ENCODE measurements around the gene GRAMD4. TPM values are rescaled to one million over a fixed set of nuclear protein-coding genes. Genes with fewer than 3 reads are reported as not detected.
"Not testable (repeated sequence)": the region's sequence is repeated elsewhere in the genome, so short reads cannot be mapped to it uniquely, and the experiment has no call there.

Gene GRAMD4
- total RNA-seq, 1 donor from 2014 or later: 36.8 TPM

GRCh38 chr22:46638601-46639431 is 18.6 kb downstream of the GRAMD4 start:
- DNase-seq (ENCODE audit: low read depth): no peak
- TF ChIP-seq, protein P1, sequence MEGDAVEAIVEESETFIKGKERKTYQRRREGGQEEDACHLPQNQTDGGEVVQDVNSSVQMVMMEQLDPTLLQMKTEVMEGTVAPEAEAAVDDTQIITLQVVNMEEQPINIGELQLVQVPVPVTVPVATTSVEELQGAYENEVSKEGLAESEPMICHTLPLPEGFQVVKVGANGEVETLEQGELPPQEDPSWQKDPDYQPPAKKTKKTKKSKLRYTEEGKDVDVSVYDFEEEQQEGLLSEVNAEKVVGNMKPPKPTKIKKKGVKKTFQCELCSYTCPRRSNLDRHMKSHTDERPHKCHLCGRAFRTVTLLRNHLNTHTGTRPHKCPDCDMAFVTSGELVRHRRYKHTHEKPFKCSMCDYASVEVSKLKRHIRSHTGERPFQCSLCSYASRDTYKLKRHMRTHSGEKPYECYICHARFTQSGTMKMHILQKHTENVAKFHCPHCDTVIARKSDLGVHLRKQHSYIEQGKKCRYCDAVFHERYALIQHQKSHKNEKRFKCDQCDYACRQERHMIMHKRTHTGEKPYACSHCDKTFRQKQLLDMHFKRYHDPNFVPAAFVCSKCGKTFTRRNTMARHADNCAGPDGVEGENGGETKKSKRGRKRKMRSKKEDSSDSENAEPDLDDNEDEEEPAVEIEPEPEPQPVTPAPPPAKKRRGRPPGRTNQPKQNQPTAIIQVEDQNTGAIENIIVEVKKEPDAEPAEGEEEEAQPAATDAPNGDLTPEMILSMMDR (conservative IDR thresholded peaks at IDR 0.05; ENCODE audit: low read depth, low read length): no peak
- H3K4me3 ChIP-seq (ENCODE audit: low read depth, low read length): no peak overlapping the region

DNA sequence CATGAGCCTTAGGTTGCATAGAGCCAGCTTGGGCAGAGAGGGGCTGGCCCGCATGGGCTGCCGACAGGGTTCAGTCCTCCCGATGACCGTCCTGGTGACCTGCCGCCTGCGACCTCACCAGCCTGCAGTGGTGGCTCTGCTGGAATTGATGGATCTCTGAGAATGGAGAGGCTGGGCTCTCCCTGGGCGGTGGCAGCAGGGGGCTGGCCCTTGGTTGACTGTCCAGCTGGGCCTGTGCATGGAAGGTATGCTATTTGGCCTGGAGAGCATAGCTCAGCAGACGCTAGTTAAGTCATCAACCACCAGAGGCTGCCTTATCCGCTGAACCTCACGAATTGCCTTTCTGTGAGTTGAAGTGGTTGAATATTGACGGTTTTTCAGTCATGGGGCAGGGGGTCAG is 19.7 kb downstream of the GRAMD4 start:
- no peak overlapping the region for H3K4me3 ChIP-seq (ENCODE audit: low read depth, low read length)
- no peak for DNase-seq (ENCODE audit: low read depth)
- TF ChIP-seq, protein P1 (conservative IDR thresholded peaks at IDR 0.05; ENCODE audit: low read depth, low read length): no peak

DNA sequence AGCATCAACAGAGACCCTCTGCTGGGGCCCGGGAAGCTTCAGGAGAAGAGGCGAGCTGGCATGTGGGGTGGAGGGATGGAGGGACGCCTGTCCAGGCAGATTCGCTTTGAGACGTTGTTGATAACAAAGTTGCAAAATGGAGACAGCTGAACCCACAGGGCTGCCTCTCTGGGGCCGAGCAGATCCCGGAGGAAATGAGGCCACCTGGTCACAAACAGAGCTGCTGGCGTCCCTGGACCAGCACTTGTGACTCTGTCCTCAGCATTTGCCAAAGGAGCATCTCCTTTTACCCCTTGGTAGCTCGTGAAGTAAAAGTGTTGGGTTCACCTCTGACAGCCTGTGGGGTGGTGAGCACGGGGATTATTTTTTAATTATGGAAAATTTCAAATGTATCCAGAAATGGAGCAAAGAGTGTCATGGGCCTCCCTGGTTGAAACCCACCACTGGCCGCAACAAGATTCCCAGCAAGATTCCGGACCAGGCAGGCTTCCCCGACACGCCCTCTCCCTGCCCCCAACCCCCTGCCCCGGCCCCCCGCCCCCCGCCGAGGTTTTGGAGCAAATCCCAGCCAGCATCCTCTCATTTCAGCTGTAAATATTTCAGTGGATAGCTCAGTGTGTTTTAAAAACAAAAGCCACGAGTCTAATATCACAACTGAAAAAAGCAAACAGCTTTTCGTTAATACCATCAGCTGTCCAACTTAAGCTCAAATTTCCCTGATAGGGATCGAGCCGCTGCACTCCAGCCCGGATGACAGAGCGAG is 20.3 kb downstream of the GRAMD4 start:
- H3K4me3 ChIP-seq (ENCODE audit: low read depth, low read length): no peak overlapping the region
- no peak for DNase-seq (ENCODE audit: low read depth)
- TF ChIP-seq, protein P1 (conservative IDR thresholded peaks at IDR 0.05; ENCODE audit: low read depth, low read length): no peak

DNA sequence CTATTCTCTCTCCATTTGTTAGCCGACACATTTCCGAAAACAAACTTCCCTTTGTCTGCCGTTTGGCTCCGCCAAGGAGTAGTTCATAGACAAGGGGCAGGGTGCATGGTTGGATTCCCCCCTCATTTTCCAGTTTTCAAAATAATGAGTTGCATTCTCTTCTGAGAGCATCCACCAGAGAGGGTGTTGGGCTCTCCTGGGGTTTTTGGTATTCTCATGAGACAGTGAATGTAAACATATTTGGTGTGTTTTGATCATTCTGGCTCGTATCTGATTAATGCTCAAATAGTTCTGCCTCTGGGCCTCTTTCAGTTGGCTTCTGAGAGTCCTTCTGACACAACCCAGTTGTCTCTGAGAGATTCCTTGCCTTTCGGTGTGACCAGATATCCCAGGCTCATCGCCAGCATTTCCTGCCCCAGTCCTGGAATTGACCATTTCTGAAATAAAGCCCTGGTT is 21.7 kb downstream of the GRAMD4 start:
- no peak overlapping the region for H3K4me3 ChIP-seq (ENCODE audit: low read depth, low read length)
- TF ChIP-seq, protein P1 (conservative IDR thresholded peaks at IDR 0.05; ENCODE audit: low read depth, low read length): no peak
- no peak for DNase-seq (ENCODE audit: low read depth)

GRCh38 chr22:46642840-46643480 is 22.8 kb downstream of the GRAMD4 start:
- not testable (repeated sequence) for H3K4me3 ChIP-seq (ENCODE audit: low read depth, low read length); DNase-seq (ENCODE audit: low read depth)

DNA sequence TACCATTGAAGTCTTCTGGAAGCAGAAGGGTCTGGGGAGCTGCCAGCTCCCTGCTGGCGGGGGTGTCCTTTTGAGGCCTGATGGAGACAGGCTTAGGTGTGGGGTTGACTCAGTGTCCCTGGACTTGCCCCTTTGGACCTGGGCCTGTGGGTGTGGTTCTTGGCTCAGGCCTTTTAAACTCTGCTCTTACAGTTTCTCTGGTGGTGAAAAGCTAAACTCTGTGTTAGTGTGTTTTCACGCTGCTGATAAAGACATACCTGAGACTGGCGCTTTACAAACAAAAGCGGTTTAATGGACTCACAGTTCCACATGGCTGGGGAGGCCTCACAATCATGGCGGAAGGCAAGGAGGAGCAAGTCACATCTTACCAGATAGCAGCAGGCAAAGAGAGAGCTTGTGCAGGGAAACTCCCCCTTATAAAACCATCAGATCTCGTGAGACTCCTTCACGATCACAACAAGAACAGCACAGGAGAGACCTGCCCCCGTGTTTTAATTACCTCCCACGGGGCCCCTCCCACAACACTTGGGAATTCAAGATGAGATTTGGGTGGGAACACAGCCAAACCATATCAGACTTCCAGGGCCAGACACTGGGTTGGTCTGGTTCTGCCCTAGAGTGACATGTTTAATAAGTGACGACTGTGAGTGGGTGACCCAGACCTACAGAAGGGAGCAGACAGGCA is 26.5 kb downstream of the GRAMD4 start:
- no peak overlapping the region for H3K4me3 ChIP-seq (ENCODE audit: low read depth, low read length)
- TF ChIP-seq, protein P1 (conservative IDR thresholded peaks at IDR 0.05; ENCODE audit: low read depth, low read length): no peak
- DNase-seq (ENCODE audit: low read depth): no peak

- DNase-seq (ENCODE audit: low read depth); H3K4me3 ChIP-seq (ENCODE audit: low read depth, low read length): not testable (repeated sequence)
Observed at GRCh38 chr22:46648225-46648820, 28.1 kb downstream of the GRAMD4 start.
